ENCODE measurements around the gene ARVCF. TPM values are rescaled to one million over a fixed set of nuclear protein-coding genes. Genes with fewer than 3 reads are reported as not detected.

ARVCF gene
- total and polyA plus RNA-seq, 4 donors: 10.0 to 23.4 (median 16.6) TPM

GRCh38 chr22:20029550-20030225 is 13.1 kb upstream of the ARVCF start:
- Histone ChIP-seq H3K9me3 (ENCODE audit: control insufficient read depth in 4 of 4, insufficient read depth in 3 of 4, low read length in 3 of 4) (no peaks in the 10 kb centered on the region), H3K4me1 (ENCODE audit: control insufficient read depth in 5 of 5, insufficient read depth in 5 of 5, low read length in 5 of 5) (peaks cover 0 to 22% (median 0%) of the 10 kb centered on the region in 5 donors), H3K36me3 (ENCODE audit: control insufficient read depth in 4 of 4, insufficient read depth in 4 of 4, low read length in 4 of 4) (peaks cover 0 to 7% (median 0%) of the 10 kb centered on the region in 4 donors), H3K27ac (ENCODE audit: low read depth in 1 of 2, low read length in 1 of 2) (peak overlapping the region in 1 of 2 donors; percentile 2), H3K9ac (ENCODE audit: insufficient read depth in 1 of 2, low read length in 2 of 2) (no peak overlapping the region), H3K27me3 (ENCODE audit: control insufficient read depth in 3 of 3, insufficient read depth in 3 of 3, low read length in 2 of 3) (no peaks in the 10 kb centered on the region), H3K4me3 (no peak overlapping the region)
- TF ChIP-seq CTCF (IDR thresholded peaks at IDR 0.05; ENCODE audit: control extremely low read depth, extremely low read depth): no peak
- no peak for ATAC-seq (ENCODE audit: insufficient read depth, low FRiP score)
- DNase-seq: no peak
- WGBS, 2 donors: 90 to 94% methylated on average over 9 of the region's 9 CpGs

DNA sequence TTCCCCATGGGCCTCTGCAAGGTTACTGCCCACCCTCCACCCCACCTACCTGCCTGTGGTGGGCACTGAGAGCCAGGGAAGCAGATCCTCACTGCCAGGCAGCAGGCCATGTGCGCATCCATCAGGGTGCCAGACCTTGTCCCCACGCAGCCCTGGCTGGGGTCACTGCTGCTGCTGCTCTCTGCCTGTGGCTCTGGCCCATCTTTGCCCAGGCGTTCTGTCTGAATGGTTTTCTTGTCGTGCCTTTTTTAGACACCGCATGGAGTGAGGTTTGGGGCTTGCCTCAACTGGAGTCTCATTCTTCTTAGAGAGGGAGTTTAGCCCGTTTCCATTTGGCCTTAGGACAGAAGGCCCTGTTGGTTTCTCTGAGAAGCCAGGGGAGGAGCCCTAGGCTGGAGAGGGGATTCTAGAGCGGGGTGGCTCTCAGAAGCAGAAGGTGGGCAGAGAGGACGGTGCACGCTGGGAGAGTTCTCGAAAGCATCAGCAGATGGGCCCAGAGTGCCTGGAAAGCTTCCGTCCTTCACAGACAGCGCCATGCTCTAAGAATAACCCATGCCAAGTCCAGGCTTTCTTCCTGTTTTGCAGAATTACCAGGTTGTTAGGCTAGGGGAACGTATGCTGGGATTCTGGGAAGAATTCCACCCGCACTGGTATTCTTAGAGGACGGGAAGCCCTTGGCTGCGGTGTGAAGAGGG is 12.4 kb upstream of the ARVCF start:
- H3K36me3 ChIP-seq (ENCODE audit: control insufficient read depth in 4 of 4, insufficient read depth in 4 of 4, low read length in 4 of 4): peaks cover 0 to 7% (median 0%) of the 10 kb centered on the region in 4 donors
- ATAC-seq (ENCODE audit: insufficient read depth, low FRiP score): no peak
- TF ChIP-seq CTCF (IDR thresholded peaks at IDR 0.05; ENCODE audit: control extremely low read depth, extremely low read depth): no peak
- H3K27ac ChIP-seq (ENCODE audit: low read depth in 1 of 2, low read length in 1 of 2): peak overlapping the region in 1 of 2 donors; percentile 2
- H3K4me3 ChIP-seq: no peak overlapping the region
- no peaks in the 10 kb centered on the region for H3K9me3 ChIP-seq (ENCODE audit: control insufficient read depth in 4 of 4, insufficient read depth in 3 of 4, low read length in 3 of 4)
- no peak overlapping the region for H3K9ac ChIP-seq (ENCODE audit: insufficient read depth in 1 of 2, low read length in 2 of 2)
- H3K4me1 ChIP-seq (ENCODE audit: control insufficient read depth in 5 of 5, insufficient read depth in 5 of 5, low read length in 5 of 5): peaks cover 0 to 22% (median 0%) of the 10 kb centered on the region in 5 donors
- WGBS, 2 donors: 77 to 78% methylated on average over 16 of the region's 16 CpGs
- no peaks in the 10 kb centered on the region for H3K27me3 ChIP-seq (ENCODE audit: control insufficient read depth in 3 of 3, insufficient read depth in 3 of 3, low read length in 2 of 3)
- no peak for DNase-seq

DNA sequence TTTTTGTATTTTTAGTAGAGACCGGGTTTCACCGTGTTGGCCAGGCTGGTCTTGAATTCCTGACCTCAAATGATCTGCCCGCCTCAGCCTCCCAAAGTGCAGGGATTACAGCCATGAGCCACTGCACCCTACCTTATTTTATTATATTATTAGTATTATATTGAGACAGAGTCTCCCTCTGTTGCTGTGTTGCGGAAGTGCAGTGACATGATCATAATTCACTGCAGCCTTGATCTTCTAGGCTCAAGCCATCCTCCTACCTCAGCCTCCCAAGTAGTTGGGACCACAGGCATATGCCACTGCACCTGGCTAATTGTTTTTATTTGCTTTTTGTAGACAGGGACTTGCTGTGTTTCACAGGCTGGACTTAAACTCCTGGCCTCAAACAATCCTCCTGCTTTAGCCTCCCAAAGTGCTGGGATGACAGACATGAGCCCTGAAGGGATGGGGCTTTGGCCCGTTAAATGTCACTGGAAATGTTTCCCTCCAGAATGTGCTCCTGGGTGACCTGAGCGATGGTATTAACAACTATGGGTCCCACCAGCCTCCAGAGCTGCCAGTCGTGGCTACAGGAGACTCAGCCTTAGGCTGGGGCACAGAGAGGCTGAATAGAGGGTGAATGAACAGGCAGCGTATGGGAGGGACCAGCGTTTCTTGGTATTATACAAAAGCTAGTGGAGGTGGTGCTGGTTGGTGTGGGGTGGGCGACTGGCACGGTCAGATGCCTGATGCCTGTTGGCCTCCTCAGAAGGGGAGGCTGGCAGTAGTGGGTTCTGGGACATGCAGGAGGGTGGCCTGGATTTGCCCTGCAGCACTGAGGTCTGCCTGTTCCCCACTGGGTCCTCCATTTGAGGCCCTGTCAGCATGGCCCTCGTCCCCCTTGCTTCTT is 11.6 kb upstream of the ARVCF start:
- peaks cover 0 to 20% (median 0%) of the 10 kb centered on the region in 5 donors for H3K4me1 ChIP-seq (ENCODE audit: control insufficient read depth in 5 of 5, insufficient read depth in 5 of 5, low read length in 5 of 5)
- DNase-seq (no peak), ATAC-seq (ENCODE audit: insufficient read depth, low FRiP score) (no peak)
- H3K36me3 ChIP-seq (ENCODE audit: control insufficient read depth in 4 of 4, insufficient read depth in 4 of 4, low read length in 4 of 4): peaks cover 0 to 7% (median 0%) of the 10 kb centered on the region in 4 donors
- no peaks in the 10 kb centered on the region for H3K9me3 ChIP-seq (ENCODE audit: control insufficient read depth in 4 of 4, insufficient read depth in 3 of 4, low read length in 3 of 4)
- no peak overlapping the region for H3K4me3 ChIP-seq
- no peak for TF ChIP-seq CTCF (IDR thresholded peaks at IDR 0.05; ENCODE audit: control extremely low read depth, extremely low read depth)
- no peak overlapping the region for H3K27ac ChIP-seq (ENCODE audit: low read depth in 1 of 2, low read length in 1 of 2)
- no peak overlapping the region for H3K9ac ChIP-seq (ENCODE audit: insufficient read depth in 1 of 2, low read length in 2 of 2)
- 93 to 97% methylated on average over 12 of the region's 12 CpGs for WGBS, 2 donors
- no peaks in the 10 kb centered on the region for H3K27me3 ChIP-seq (ENCODE audit: control insufficient read depth in 3 of 3, insufficient read depth in 3 of 3, low read length in 2 of 3)

Measured in lung (tissue), 12 donors.